Neural progenitor cell (in vitro differentiated cells): ENCODE data around the gene SFMBT2. TPM values are rescaled to one million over a fixed set of nuclear protein-coding genes. Genes with fewer than 3 reads are reported as not detected.

Experiments
- DNase-seq: peaks from one replicate; pipeline ENCODE4 v3.0.0-alpha.2; 2016; ENCODE audit warnings: low spot score
- H2AFZ ChIP-seq: fragments of 200-600 bp; sonication (generic); replicated peaks from 2 replicates; pipeline ENCODE4 v1.6.1; 2016; ENCODE audit warnings: antibody characterized with exemption
- H3F3A ChIP-seq: fragments of 200-600 bp; sonication (generic); 2 replicates; pipeline ENCODE4 v1.6.1; 2016; ENCODE audit warnings: antibody characterized with exemption, low read depth
- H3K27ac ChIP-seq: fragments of 200-600 bp; sonication (generic); 2 replicates; pipeline ENCODE4 v1.5.1; 2016; ENCODE audit warnings: mild to moderate bottlenecking
- H3K27me3 ChIP-seq: fragments of 200-600 bp; sonication (generic); 2 replicates; pipeline ENCODE4 v1.6.1; 2016; ENCODE audit warnings: mild to moderate bottlenecking, moderate library complexity
- H3K36me3 ChIP-seq: fragments of 200-600 bp; sonication (generic); 2 replicates; pipeline ENCODE4 v1.5.1; 2016
- H3K4me1 ChIP-seq: fragments of 200-600 bp; sonication (generic); 2 replicates; pipeline ENCODE4 v1.6.1; 2016; ENCODE audit warnings: mixed run types
- H3K4me2 ChIP-seq: fragments of 200-600 bp; sonication (generic); 2 replicates; pipeline ENCODE4 v1.6.1; 2016
- H3K4me3 ChIP-seq: fragments of 200-600 bp; sonication (generic); 2 replicates; pipeline ENCODE4 v1.5.1; 2016
- H3K79me2 ChIP-seq: fragments of 200-600 bp; sonication (generic); 2 replicates; pipeline ENCODE4 v1.6.1; 2016; ENCODE audit warnings: low read depth
- H3K9ac ChIP-seq: fragments of 200-600 bp; sonication (generic); 2 replicates; pipeline ENCODE4 v1.6.1; 2016
- H3K9me3 ChIP-seq: fragments of 200-600 bp; sonication (generic); 2 replicates; pipeline ENCODE4 v1.5.1; 2016; ENCODE audit warnings: low read depth
- H4K20me1 ChIP-seq: fragments of 200-600 bp; sonication (generic); 2 replicates; pipeline ENCODE4 v1.6.1; 2016; ENCODE audit warnings: low read depth
- H3K27ac Mint-ChIP-seq: 3 replicates; pipeline ENCODE4 v1.8.0; 2021; ENCODE audit warnings: mixed read lengths
- H3K27me3 Mint-ChIP-seq: 2 replicates; pipeline ENCODE4 v1.8.0; 2022; ENCODE audit warnings: low read depth, mild to moderate bottlenecking, inconsistent platforms, moderate library complexity, mixed read lengths; ENCODE audit not compliant: insufficient read depth
- H3K36me3 Mint-ChIP-seq: 3 replicates; pipeline ENCODE4 v1.8.0; 2021; ENCODE audit warnings: mixed read lengths
- H3K4me1 Mint-ChIP-seq: 3 replicates; pipeline ENCODE4 v1.8.0; 2021; ENCODE audit warnings: mixed read lengths
- H3K4me3 Mint-ChIP-seq: 3 replicates; pipeline ENCODE4 v1.8.0; 2021; ENCODE audit warnings: mild to moderate bottlenecking, moderate library complexity, mixed read lengths
- H3K9me3 Mint-ChIP-seq: 3 replicates; pipeline ENCODE4 v1.8.0; 2020; ENCODE audit warnings: mixed read lengths
- CTCF ChIP-seq: fragments of 200-600 bp; sonication (generic); IDR thresholded peaks from 2 replicates; pipeline ENCODE4 v1.5.1; 2017; ENCODE audit warnings: antibody characterized with exemption, mild to moderate bottlenecking
- EZH2 ChIP-seq: fragments of 200-600 bp; sonication (generic); IDR thresholded peaks from 2 replicates; pipeline ENCODE4 v1.6.1; 2017; ENCODE audit warnings: antibody characterized with exemption, mild to moderate bottlenecking, moderate library complexity
- EZH2phosphoT487 ChIP-seq: fragments of 200-600 bp; sonication (generic); IDR thresholded peaks from 2 replicates; pipeline ENCODE4 v1.6.1; 2017; ENCODE audit warnings: antibody characterized with exemption
- total RNA-seq: library from RNA; depleted of rRNA; stranded (reverse); fragments of >200 nt; gene quantifications from 2 replicates; pipeline ENCODE4 v1.2.3, GENCODE V29; 2015; ENCODE audit warnings: low replicate concordance

SFMBT2 gene
- total RNA-seq, 1 donor from 2014 or later, result 1.8 TPM

- H3K27me3 Mint-ChIP-seq, result no peaks in the 10 kb centered on the region
- no peak overlapping the region for H3K9ac ChIP-seq
- peaks cover 2% of the 10 kb centered on the region for H3K9me3 Mint-ChIP-seq
- H3K4me1 Mint-ChIP-seq, result peaks cover 13% of the 10 kb centered on the region
- peaks cover 8% of the 10 kb centered on the region for H3K4me1 ChIP-seq
- H3K27me3 ChIP-seq, result no peaks in the 10 kb centered on the region
- H3K4me3 ChIP-seq, result no peak overlapping the region
- TF ChIP-seq EZH2 (no peak), CTCF (no peak), EZH2phosphoT487 (no peak)
- H3K27ac ChIP-seq, result no peak overlapping the region
- no peaks in the 10 kb centered on the region for H3K79me2 ChIP-seq
- H3F3A ChIP-seq, result no peaks in the 10 kb centered on the region
- no peak overlapping the region for H3K4me3 Mint-ChIP-seq
- H3K9me3 ChIP-seq, result no peaks in the 10 kb centered on the region
- no peak for DNase-seq
- no peaks in the 10 kb centered on the region for H4K20me1 ChIP-seq
- no peak overlapping the region for H3K27ac Mint-ChIP-seq
- H3K36me3 ChIP-seq, result no peaks in the 10 kb centered on the region
- no peak overlapping the region for H3K4me2 ChIP-seq
- no peak overlapping the region for H2AFZ ChIP-seq
- H3K36me3 Mint-ChIP-seq, result peaks cover 8% of the 10 kb centered on the region
Measured at GRCh38 chr10:7274293-7274692, 136.5 kb downstream of the SFMBT2 start.

GRCh38 chr10:7272008-7272407 lies 138.8 kb downstream of the SFMBT2 start:
- H3K27me3 Mint-ChIP-seq, result no peaks in the 10 kb centered on the region
- H3K4me1 Mint-ChIP-seq, result peaks cover 2% of the 10 kb centered on the region
- Histone ChIP-seq H3K27ac (no peak overlapping the region), H3K27me3 (no peaks in the 10 kb centered on the region), H3K9me3 (no peaks in the 10 kb centered on the region), H3K36me3 (no peaks in the 10 kb centered on the region), H3K4me2 (no peak overlapping the region), H3F3A (no peaks in the 10 kb centered on the region), H4K20me1 (no peaks in the 10 kb centered on the region), H2AFZ (no peak overlapping the region), H3K79me2 (no peaks in the 10 kb centered on the region), H3K9ac (no peak overlapping the region), H3K4me3 (no peak overlapping the region), H3K4me1 (no peaks in the 10 kb centered on the region)
- no peak overlapping the region for H3K4me3 Mint-ChIP-seq
- no peak for TF ChIP-seq EZH2
- no peak for TF ChIP-seq CTCF
- TF ChIP-seq EZH2phosphoT487, result no peak
- no peak for DNase-seq
- H3K9me3 Mint-ChIP-seq, result no peaks in the 10 kb centered on the region
- H3K27ac Mint-ChIP-seq, result no peak overlapping the region
- H3K36me3 Mint-ChIP-seq, result peaks cover 2% of the 10 kb centered on the region

- Mint-ChIP-seq H3K9me3 (no peaks in the 10 kb centered on the region), H3K36me3 (peaks cover 2% of the 10 kb centered on the region), H3K27ac (no peak overlapping the region), H3K4me1 (no peaks in the 10 kb centered on the region), H3K27me3 (no peaks in the 10 kb centered on the region), H3K4me3 (no peak overlapping the region)
- TF ChIP-seq CTCF (no peak), EZH2phosphoT487 (no peak), EZH2 (no peak)
- no peaks in the 10 kb centered on the region for H4K20me1 ChIP-seq
- no peak overlapping the region for H3K4me2 ChIP-seq
- no peak overlapping the region for H3K4me3 ChIP-seq
- H2AFZ ChIP-seq, result no peak overlapping the region
- H3K9ac ChIP-seq, result no peak overlapping the region
- H3K9me3 ChIP-seq, result no peaks in the 10 kb centered on the region
- no peaks in the 10 kb centered on the region for H3K79me2 ChIP-seq
- H3K27me3 ChIP-seq, result no peaks in the 10 kb centered on the region
- no peaks in the 10 kb centered on the region for H3K36me3 ChIP-seq
- DNase-seq, result no peak
- no peak overlapping the region for H3K27ac ChIP-seq
- no peaks in the 10 kb centered on the region for H3F3A ChIP-seq
- H3K4me1 ChIP-seq, result no peaks in the 10 kb centered on the region
Measured at GRCh38 chr10:7269988-7270387, 140.8 kb downstream of the SFMBT2 start.

- Histone ChIP-seq H3K9me3 (no peaks in the 10 kb centered on the region), H3F3A (no peaks in the 10 kb centered on the region), H3K27ac (no peak overlapping the region), H3K36me3 (no peaks in the 10 kb centered on the region), H2AFZ (no peak overlapping the region), H3K4me2 (no peak overlapping the region), H4K20me1 (no peaks in the 10 kb centered on the region), H3K27me3 (no peaks in the 10 kb centered on the region), H3K79me2 (no peaks in the 10 kb centered on the region), H3K4me3 (no peak overlapping the region), H3K9ac (no peak overlapping the region), H3K4me1 (peaks cover 6% of the 10 kb centered on the region)
- no peak for DNase-seq
- H3K27me3 Mint-ChIP-seq, result no peaks in the 10 kb centered on the region
- no peak overlapping the region for H3K27ac Mint-ChIP-seq
- H3K36me3 Mint-ChIP-seq, result no peaks in the 10 kb centered on the region
- TF ChIP-seq CTCF (no peak), EZH2phosphoT487 (no peak), EZH2 (no peak)
- H3K4me3 Mint-ChIP-seq, result no peak overlapping the region
- H3K9me3 Mint-ChIP-seq, result no peaks in the 10 kb centered on the region
- peaks cover 18% of the 10 kb centered on the region for H3K4me1 Mint-ChIP-seq
Measured at GRCh38 chr10:7267142-7267541, 143.7 kb downstream of the SFMBT2 start.
